Gastroesophageal sphincter (tissue), 4 donors: Measurements from ENCODE around the gene TSPAN14. TPM values are rescaled to one million over a fixed set of nuclear protein-coding genes. Genes with fewer than 3 reads are reported as not detected.

ENCODE experiments used
- ATAC-seq: fragments of 150-250 bp; one replicate; pipeline ENCODE4 v1.9.1; 2016; ENCODE audit warnings: mild to moderate bottlenecking, moderate library complexity
- H3K27ac ChIP-seq, 4 donors: fragments of 200-600 bp; sonication (generic) in 3 of 4; 1 replicate in 3 of 4; 2 replicates in 1 of 4; pipeline ENCODE4 v1.5.1; 2016 to 2019
- H3K27me3 ChIP-seq: fragments of 200-600 bp; sonication (generic); one replicate; pipeline ENCODE4 v1.5.1; 2019
- H3K36me3 ChIP-seq, 2 donors: fragments of 200-600 bp; sonication (generic); one replicate each; pipeline ENCODE4 v1.5.1; 2019; ENCODE audit warnings: control low read depth in 1 of 2
- H3K4me1 ChIP-seq, 3 donors: fragments of 200-600 bp; sonication (generic); 1 replicate in 2 of 3; 2 replicates in 1 of 3; pipeline ENCODE4 v1.5.1; 2016 to 2019; ENCODE audit warnings: control low read depth in 2 of 3
- H3K4me3 ChIP-seq, 2 donors: fragments of 200-600 bp; sonication (generic); one replicate each; pipeline ENCODE4 v1.5.1; 2019; ENCODE audit warnings: mild to moderate bottlenecking in 1 of 2, moderate library complexity in 1 of 2
- H3K9me3 ChIP-seq, 3 donors: fragments of 200-600 bp; sonication (generic); one replicate each; pipeline ENCODE4 v1.5.1; 2017 to 2019; ENCODE audit warnings: control low read depth in 2 of 3
- CTCF ChIP-seq, 4 experiments: fragments of 200-600 bp in 2 of 4; fragments of 450-650 bp in 2 of 4; sonication (generic) in 1 of 4; IDR thresholded peaks; one replicate each; pipeline ENCODE4 v1.5.1; 2017 to 2019; ENCODE audit warnings: antibody characterized with exemption in 4 of 4, mild to moderate bottlenecking in 2 of 4, moderate library complexity in 2 of 4
- EP300 ChIP-seq: sonication (generic); formaldehyde crosslinking; IDR thresholded peaks from one replicate; pipeline ENCODE4 v1.6.1; 2017; ENCODE audit warnings: antibody characterized with exemption, mild to moderate bottlenecking
- POLR2A ChIP-seq, 2 donors: fragments of 450-650 bp; IDR thresholded peaks; one replicate each; pipeline ENCODE4 v1.6.1; 2017; ENCODE audit warnings: antibody characterized with exemption in 2 of 2, mild to moderate bottlenecking in 2 of 2, moderate library complexity in 1 of 2
- POLR2AphosphoS5 ChIP-seq: sonication (generic); formaldehyde crosslinking; IDR thresholded peaks from one replicate; pipeline ENCODE4 v1.6.1; 2017; ENCODE audit warnings: antibody characterized with exemption
- WGBS, 2 donors: methylation state at CpG; one replicate each; pipeline ENCODE4 v1.1.5; 2018; ENCODE audit warnings: low coverage in 1 of 2; 5-methylcytosine and 5-hydroxymethylcytosine counted together
- total RNA-seq, 4 donors: library from RNA; depleted of rRNA; stranded (reverse); fragments of >200 nt; gene quantifications; one replicate each; pipeline ENCODE4 v1.1.0, GENCODE V29; 2016

Gene TSPAN14
- total RNA-seq, 4 donors from 2014 or later: 23.3 to 52.4 (median 37.1) TPM

GRCh38 chr10:80484243-80484642 is 30.1 kb downstream of the TSPAN14 start:
- ATAC-seq: peak; percentile 21
- Histone ChIP-seq H3K4me3 (no peak overlapping the region), H3K27me3 (no peaks in the 10 kb centered on the region), H3K4me1 (peaks cover 0 to 58% (median 27%) of the 10 kb centered on the region in 3 donors), H3K27ac (no peak overlapping the region), H3K9me3 (no peaks in the 10 kb centered on the region), H3K36me3 (peaks cover 0 to 4% of the 10 kb centered on the region in 2 donors)
- no peak for TF ChIP-seq EP300
- TF ChIP-seq POLR2AphosphoS5: no peak
- 61 to 75% methylated on average over 6 of the region's 6 CpGs for WGBS, 2 donors

- H3K36me3 ChIP-seq: peaks cover 0 to 9% of the 10 kb centered on the region in 2 donors
- H3K4me3 ChIP-seq: no peak overlapping the region
- H3K27ac ChIP-seq: no peak overlapping the region
- ATAC-seq: no peak
- no peaks in the 10 kb centered on the region for H3K9me3 ChIP-seq
- TF ChIP-seq POLR2AphosphoS5: no peak
- TF ChIP-seq POLR2A (IDR thresholded peaks at IDR 0.05): no peak
- TF ChIP-seq EP300: no peak
- no peak for TF ChIP-seq CTCF (IDR thresholded peaks at IDR 0.05)
- peaks cover 0 to 58% (median 27%) of the 10 kb centered on the region in 3 donors for H3K4me1 ChIP-seq
- H3K27me3 ChIP-seq: no peaks in the 10 kb centered on the region
These were observed 30.6 kb downstream of the TSPAN14 start for GRCh38 chr10:80484676-80485075.

- TF ChIP-seq POLR2AphosphoS5: no peak
- no peak for TF ChIP-seq CTCF (IDR thresholded peaks at IDR 0.05)
- no peak for TF ChIP-seq POLR2A (IDR thresholded peaks at IDR 0.05)
- TF ChIP-seq EP300: no peak
- WGBS, 2 donors: 67 to 79% methylated on average over 5 to 6 of the region's 10 CpGs
- peaks cover 0 to 61% (median 27%) of the 10 kb centered on the region in 3 donors for H3K4me1 ChIP-seq
- peaks cover 0 to 15% of the 10 kb centered on the region in 2 donors for H3K36me3 ChIP-seq
- no peaks in the 10 kb centered on the region for H3K27me3 ChIP-seq
- peak overlapping the region in 1 of 4 donors; percentile 17 for H3K27ac ChIP-seq
- H3K4me3 ChIP-seq: no peak overlapping the region
- ATAC-seq: no peak
- H3K9me3 ChIP-seq: no peaks in the 10 kb centered on the region
These were observed 31.2 kb downstream of the TSPAN14 start for GRCh38 chr10:80485076-80485945.

GRCh38 chr10:80485946-80486764 is 32.0 kb downstream of the TSPAN14 start:
- Histone ChIP-seq H3K4me3 (no peak overlapping the region), H3K36me3 (peaks cover 0 to 23% of the 10 kb centered on the region in 2 donors), H3K9me3 (no peaks in the 10 kb centered on the region), H3K27ac (peak overlapping the region in 1 of 4 donors; percentile 17), H3K27me3 (no peaks in the 10 kb centered on the region), H3K4me1 (peaks cover 0 to 69% (median 27%) of the 10 kb centered on the region in 3 donors)
- 82 to 95% methylated on average over 5 to 6 of the region's 17 CpGs for WGBS, 2 donors
- peak; percentile 19 for ATAC-seq
- TF ChIP-seq EP300 (no peak), POLR2AphosphoS5 (no peak), CTCF (IDR thresholded peaks at IDR 0.05) (no peak)

- Histone ChIP-seq H3K27ac (no peak overlapping the region), H3K36me3 (peaks cover 0 to 31% of the 10 kb centered on the region in 2 donors)
- whole genome bisulfite sequencing, 2 donors: 67% methylated on average over 3 of the region's 9 CpGs; no CpG with 5 or more reads in 1 of the 2 donors
These were observed 32.8 kb downstream of the TSPAN14 start for GRCh38 chr10:80486785-80487420.

More at GRCh38 chr10:80486785-80487420, 32.8 kb downstream of the TSPAN14 start:
- ATAC-seq: no peak
- no peak for TF ChIP-seq EP300
- TF ChIP-seq POLR2AphosphoS5: no peak
- TF ChIP-seq CTCF (IDR thresholded peaks at IDR 0.05): no peak
- TF ChIP-seq POLR2A (IDR thresholded peaks at IDR 0.05): no peak
- Histone ChIP-seq H3K9me3 (no peaks in the 10 kb centered on the region), H3K4me1 (peaks cover 0 to 70% (median 27%) of the 10 kb centered on the region in 3 donors), H3K4me3 (no peak overlapping the region), H3K27me3 (no peaks in the 10 kb centered on the region)
